GM12872 (cell line): Measurements from ENCODE around the gene DLGAP1.

Source experiments
- TF ChIP-seq, protein P1 (sequence below): IDR thresholded peaks from 3 replicates; pipeline ENCODE4 v1.5.1; 2011; ENCODE audit warnings: low read depth, mild to moderate bottlenecking, low read length, moderate library complexity; ENCODE audit not compliant: insufficient read depth

Gene DLGAP1

DNA sequence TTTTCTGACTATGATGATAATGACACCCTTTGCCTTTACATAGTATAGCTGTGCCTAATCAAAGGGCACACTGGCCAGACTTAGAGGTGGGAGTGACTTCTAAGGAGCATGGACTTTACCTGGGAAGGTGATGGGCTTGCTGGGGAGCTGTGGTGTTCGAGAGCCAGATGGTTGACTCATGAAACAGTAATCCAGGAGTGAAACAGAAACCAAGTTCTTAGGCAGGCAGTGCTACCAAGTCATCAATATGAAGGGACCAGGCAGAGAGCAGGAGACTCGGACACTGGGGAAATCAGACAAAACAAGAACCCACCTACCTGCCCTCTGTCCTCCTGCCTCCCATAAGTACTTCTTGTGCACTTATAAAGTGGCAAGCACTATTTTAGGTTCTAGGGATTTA is 430.4 kb downstream of the DLGAP1 start:
- TF ChIP-seq, protein P1, sequence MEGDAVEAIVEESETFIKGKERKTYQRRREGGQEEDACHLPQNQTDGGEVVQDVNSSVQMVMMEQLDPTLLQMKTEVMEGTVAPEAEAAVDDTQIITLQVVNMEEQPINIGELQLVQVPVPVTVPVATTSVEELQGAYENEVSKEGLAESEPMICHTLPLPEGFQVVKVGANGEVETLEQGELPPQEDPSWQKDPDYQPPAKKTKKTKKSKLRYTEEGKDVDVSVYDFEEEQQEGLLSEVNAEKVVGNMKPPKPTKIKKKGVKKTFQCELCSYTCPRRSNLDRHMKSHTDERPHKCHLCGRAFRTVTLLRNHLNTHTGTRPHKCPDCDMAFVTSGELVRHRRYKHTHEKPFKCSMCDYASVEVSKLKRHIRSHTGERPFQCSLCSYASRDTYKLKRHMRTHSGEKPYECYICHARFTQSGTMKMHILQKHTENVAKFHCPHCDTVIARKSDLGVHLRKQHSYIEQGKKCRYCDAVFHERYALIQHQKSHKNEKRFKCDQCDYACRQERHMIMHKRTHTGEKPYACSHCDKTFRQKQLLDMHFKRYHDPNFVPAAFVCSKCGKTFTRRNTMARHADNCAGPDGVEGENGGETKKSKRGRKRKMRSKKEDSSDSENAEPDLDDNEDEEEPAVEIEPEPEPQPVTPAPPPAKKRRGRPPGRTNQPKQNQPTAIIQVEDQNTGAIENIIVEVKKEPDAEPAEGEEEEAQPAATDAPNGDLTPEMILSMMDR, result no peak

DNA sequence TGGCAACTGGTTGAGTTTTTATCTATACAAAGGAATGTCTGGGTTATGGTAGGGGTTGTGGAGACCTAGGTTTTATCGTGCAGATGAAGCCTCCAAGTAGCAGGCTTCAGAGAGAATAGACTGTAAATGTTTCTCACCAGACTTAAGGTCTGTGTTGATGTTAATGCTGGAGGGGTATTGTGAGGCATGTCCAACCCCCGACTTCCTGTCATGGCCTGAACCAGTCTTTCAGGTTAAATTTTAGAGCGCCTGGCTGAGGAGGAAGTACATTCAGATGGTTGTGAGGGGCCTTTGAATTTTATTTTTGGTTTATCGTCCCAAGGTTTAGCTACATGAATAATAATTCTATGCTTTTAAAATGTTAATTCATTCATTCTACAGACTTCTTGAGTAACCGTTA is 435.1 kb downstream of the DLGAP1 start:
- TF ChIP-seq, protein P1, result no peak

GRCh38 chr18:4017480-4017879 is 437.6 kb downstream of the DLGAP1 start:
- TF ChIP-seq, protein P1, result peak; percentile 49

DNA sequence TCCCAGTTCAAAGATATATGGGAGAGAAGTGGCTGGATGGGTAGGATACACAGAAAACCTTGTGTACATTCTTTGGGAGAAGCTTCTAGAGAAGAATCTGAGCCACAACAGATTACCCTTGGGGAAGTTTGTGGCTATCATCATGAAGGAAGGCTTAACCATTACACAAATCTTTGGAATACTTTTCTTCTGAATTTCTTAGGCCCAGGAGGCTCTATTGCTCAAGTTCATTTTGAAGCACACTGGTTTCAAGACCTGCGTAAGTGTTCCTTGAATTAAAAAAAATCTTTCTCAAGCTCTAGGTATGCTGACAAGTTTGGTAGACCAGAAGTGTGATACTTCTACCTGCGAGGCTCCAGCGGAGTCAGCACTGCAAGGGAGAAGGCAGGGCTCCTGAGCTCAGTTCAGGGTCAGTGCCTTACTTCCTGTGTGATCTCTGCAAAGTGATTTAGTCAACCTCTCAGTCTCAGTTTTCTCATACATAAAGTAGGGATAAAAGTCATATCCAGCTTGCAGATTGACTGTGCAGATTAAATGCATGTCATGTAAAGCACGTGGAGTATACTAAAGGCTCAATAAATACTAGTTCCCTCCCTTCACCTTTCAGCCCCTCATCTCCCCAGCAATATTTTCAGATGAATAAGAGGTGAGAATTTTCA is 438.6 kb downstream of the DLGAP1 start:
- TF ChIP-seq, protein P1, result no peak

GRCh38 chr18:4007846-4008245 is 447.3 kb downstream of the DLGAP1 start:
- TF ChIP-seq, protein P1, result no peak

GRCh38 chr18:4004183-4004829 is 450.8 kb downstream of the DLGAP1 start:
- TF ChIP-seq, protein P1, result no peak

GRCh38 chr18:3998698-3999333 is 456.3 kb downstream of the DLGAP1 start:
- TF ChIP-seq, protein P1, result peak; percentile 67
